HepG2 (cell line): ENCODE results near the gene TRIM27.

Experiments used
- ATF6 ChIP-seq: sonication (generic); formaldehyde crosslinking; conservative IDR thresholded peaks from 2 replicates; pipeline ENCODE4 v1.4.0; 2020; ENCODE audit warnings: missing genetic modification reagents
- ESRRA ChIP-seq: sonication (generic); formaldehyde crosslinking; IDR thresholded peaks from 2 replicates; pipeline ENCODE4 v1.5.1; 2020; ENCODE audit warnings: mild to moderate bottlenecking, low read depth, missing genetic modification reagents
- NPAS2 ChIP-seq: sonication (generic); formaldehyde crosslinking; IDR thresholded peaks from 2 replicates; pipeline ENCODE4 v1.8.0; 2022; ENCODE audit warnings: mild to moderate bottlenecking, missing genetic modification reagents, borderline replicate concordance
- POLR2AphosphoS2 ChIP-seq: IDR thresholded peaks from 2 replicates; pipeline ENCODE4 v1.6.1; 2011; ENCODE audit warnings: low read depth, low read length, improper control_type of control experiment
- REST ChIP-seq, 2 experiments: IDR thresholded peaks; 2 replicates each; pipeline ENCODE4 v1.6.1; 2011 to 2012; ENCODE audit warnings: low read length in 2 of 2, borderline replicate concordance in 1 of 2, low read depth in 1 of 2, mild to moderate bottlenecking in 1 of 2, moderate library complexity in 1 of 2
- STAT6 ChIP-seq: sonication (generic); formaldehyde crosslinking; IDR thresholded peaks from 2 replicates; pipeline ENCODE4 v1.4.0; 2020; ENCODE audit warnings: missing genetic modification reagents, mild to moderate bottlenecking, borderline replicate concordance
- TCF12 ChIP-seq, 2 experiments: fragments of 450-650 bp in 1 of 2; sonication (generic) in 1 of 2; formaldehyde crosslinking in 1 of 2; IDR thresholded peaks; 2 replicates each; pipeline versions ENCODE4 v1.6.1 to v1.8.0; 2017 to 2022; ENCODE audit warnings: antibody characterized with exemption in 1 of 2, mild to moderate bottlenecking in 1 of 2, missing genetic modification reagents in 1 of 2, moderate library complexity in 1 of 2
- ZBTB33 ChIP-seq: sonication (generic); formaldehyde crosslinking; IDR thresholded peaks from 2 replicates; pipeline ENCODE4 v1.4.0; 2020; ENCODE audit warnings: missing genetic modification reagents

GRCh38 chr6:28927846-28928245 is 4.1 kb upstream of the TRIM27 start:
- no peak for TF ChIP-seq NPAS2 (CRISPR knock-in tag)
- no peak for TF ChIP-seq REST (IDR thresholded peaks at IDR 0.05; ENCODE audit: borderline replicate concordance in 1 of 2, low read depth in 1 of 2, low read length in 2 of 2)
- no peak for TF ChIP-seq ZBTB33 (CRISPR knock-in tag)
- no peak for TF ChIP-seq POLR2AphosphoS2
- no peak for TF ChIP-seq TCF12 (IDR thresholded peaks at IDR 0.05)
- TF ChIP-seq TCF12 (CRISPR knock-in tag; IDR thresholded peaks at IDR 0.05) = no peak
- no peak for TF ChIP-seq ESRRA (CRISPR knock-in tag)
- TF ChIP-seq ATF6 (CRISPR knock-in tag) = no peak
- no peak for TF ChIP-seq STAT6 (CRISPR knock-in tag)
